Keratinocyte (primary cell): Measurements from ENCODE around the gene SLCO3A1. TPM values are rescaled to one million over a fixed set of nuclear protein-coding genes. Genes with fewer than 3 reads are reported as not detected.

Experiments used
- DNase-seq: peaks from one replicate; pipeline ENCODE4 v3.0.0-alpha.2; 2011; ENCODE audit warnings: low read depth, missing footprints, low spot score
- FAIRE-seq: peaks from 2 replicates; lab custom pipeline; 2011; peaks lifted over from hg19 to GRCh38; lab: Jason Lieb, UNC
- H2AFZ ChIP-seq: 2 replicates; pipeline ENCODE4 v1.6.0; 2012; ENCODE audit warnings: low read length, control low read depth, inconsistent platforms; ENCODE audit not compliant: control insufficient read depth
- H3K27ac ChIP-seq: 2 replicates; pipeline ENCODE4 v1.5.1; 2011; ENCODE audit warnings: low read length; ENCODE audit not compliant: control insufficient read depth, insufficient read depth
- H3K27me3 ChIP-seq: 3 replicates; pipeline ENCODE4 v1.6.0; 2011; ENCODE audit warnings: low read length; ENCODE audit not compliant: control insufficient read depth, insufficient read depth; ENCODE audit errors: extremely low read depth
- H3K36me3 ChIP-seq, 2 experiments: 2 replicates in 1 of 2; 3 replicates in 1 of 2; pipeline ENCODE4 v1.5.1; 2011; ENCODE audit warnings: low read length in 2 of 2, mild to moderate bottlenecking in 1 of 2; ENCODE audit not compliant: control insufficient read depth in 2 of 2, insufficient read depth in 2 of 2; ENCODE audit errors: extremely low read depth in 1 of 2
- H3K4me1 ChIP-seq: 3 replicates; pipeline ENCODE4 v1.5.1; 2011; ENCODE audit warnings: low read length; ENCODE audit not compliant: control insufficient read depth, insufficient read depth; ENCODE audit errors: extremely low read depth
- H3K4me2 ChIP-seq: 3 replicates; pipeline ENCODE4 v1.6.0; 2011; ENCODE audit warnings: low read depth, low read length; ENCODE audit not compliant: control insufficient read depth, insufficient read depth; ENCODE audit errors: extremely low read depth
- H3K4me3 ChIP-seq, 3 experiments: fragments of 200-600 bp in 1 of 3; sonication (generic) in 1 of 3; 2 replicates in 2 of 3; 3 replicates in 1 of 3; pipeline ENCODE4 v1.5.1; 2011 to 2016; ENCODE audit warnings: low read length in 3 of 3, mild to moderate bottlenecking in 3 of 3, control low read depth in 2 of 3, inconsistent platforms in 1 of 3, low read depth in 1 of 3, mixed read lengths in 1 of 3, mixed run types in 1 of 3, moderate library complexity in 1 of 3; ENCODE audit not compliant: control insufficient read depth in 2 of 3, insufficient read depth in 2 of 3; ENCODE audit errors: extremely low read depth in 1 of 3
- H3K79me2 ChIP-seq: 2 replicates; pipeline ENCODE4 v1.6.0; 2012; ENCODE audit warnings: low read length; ENCODE audit not compliant: control insufficient read depth, insufficient read depth
- H3K9ac ChIP-seq: 3 replicates; pipeline ENCODE4 v1.6.0; 2011; ENCODE audit warnings: low read length; ENCODE audit not compliant: control insufficient read depth, insufficient read depth; ENCODE audit errors: extremely low read depth
- H3K9me1 ChIP-seq: 3 replicates; pipeline ENCODE4 v1.6.0; 2011; ENCODE audit warnings: low read length; ENCODE audit not compliant: control insufficient read depth, insufficient read depth; ENCODE audit errors: extremely low read depth
- H3K9me3 ChIP-seq: 2 replicates; pipeline ENCODE4 v1.5.1; 2012; ENCODE audit warnings: low read depth, low read length; ENCODE audit not compliant: control insufficient read depth
- H4K20me1 ChIP-seq: 3 replicates; pipeline ENCODE4 v1.6.0; 2011; ENCODE audit warnings: low read length; ENCODE audit not compliant: control insufficient read depth, insufficient read depth; ENCODE audit errors: extremely low read depth
- EZH2 ChIP-seq: IDR thresholded peaks from one replicate; pipeline ENCODE4 v1.6.1; 2012; ENCODE audit warnings: inconsistent platforms, mild to moderate bottlenecking, low read length, moderate library complexity
- dilution Hi-C: fragments of 300-500 bp; cut with MboI; formaldehyde crosslinking; loops from one replicate; pipeline ENCODE4 v1.7.0; 2020; ENCODE audit warnings: low sequenced_read_pairs; ENCODE audit not compliant: extremely low pct_ligation_motif_present
- polyA plus RNA-seq, 5 experiments: library from polyadenylated mRNA; depleted of rRNA in 3 of 5; stranded (reverse) in 3 of 5; stranded (forward) in 1 of 5; unstranded in 1 of 5; fragments of >200 nt; gene quantifications; 1 replicate in 1 of 5; 2 replicates in 3 of 5; 3 replicates in 1 of 5; pipeline versions ENCODE4 v1.2.1 to v1.2.3, GENCODE V29; 2011 to 2012; ENCODE audit warnings: missing spikeins in 2 of 5, low read depth in 1 of 5, low replicate concordance in 1 of 5
- TF ChIP-seq, protein P1 (sequence below), 3 experiments: IDR thresholded peaks in 1 of 3; conservative IDR thresholded peaks in 1 of 3; optimal IDR thresholded peaks in 1 of 3; 2 replicates in 2 of 3; 3 replicates in 1 of 3; pipeline versions ENCODE3 to v1.5.1; 2011; ENCODE audit warnings: low read length in 3 of 3, mild to moderate bottlenecking in 3 of 3, moderate library complexity in 2 of 3, control low read depth in 1 of 3, inconsistent platforms in 1 of 3; ENCODE audit not compliant: insufficient read depth in 2 of 3; ENCODE audit errors: extremely low read depth in 1 of 3

Gene SLCO3A1
- polyA plus RNA-seq, 1 donor (not counting 4 experiments of a cell fraction or from before 2014, with no cell fraction given), result 21.3 TPM

DNA sequence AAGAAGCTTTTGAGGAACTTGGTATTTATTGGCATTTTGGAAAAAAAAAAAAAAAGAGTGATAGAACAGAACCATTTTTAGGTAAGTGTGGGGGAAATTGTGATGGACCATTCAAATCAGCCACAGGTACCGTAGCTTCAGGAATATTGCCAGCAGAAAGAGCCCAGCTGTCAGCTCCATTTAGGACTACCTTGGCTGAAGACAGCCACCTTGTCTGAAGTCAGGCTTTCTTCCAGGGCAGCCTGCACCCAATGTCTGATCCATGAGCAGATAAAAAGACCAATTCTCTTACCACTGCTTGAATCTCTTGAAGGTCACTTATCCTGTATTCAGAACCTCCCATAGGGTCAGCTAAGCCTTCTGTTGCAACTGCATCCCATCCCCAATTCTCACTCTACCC, 37.6 kb downstream of the SLCO3A1 start:
- H3K36me3 ChIP-seq, result no peaks in the 10 kb centered on the region
- H3K4me3 ChIP-seq, result peak overlapping the region in 2 of 3 experiments; percentile 8 to 26
- no peaks in the 10 kb centered on the region for H3K9me3 ChIP-seq
- H3K9ac ChIP-seq, result peak overlapping the region; percentile 29
- no peaks in the 10 kb centered on the region for H3K9me1 ChIP-seq
- peaks cover 45% of the 10 kb centered on the region for H3K4me1 ChIP-seq
- no peak for DNase-seq
- peaks cover 47% of the 10 kb centered on the region for H3K79me2 ChIP-seq
- dilution Hi-C loops, result no loop called here
- H3K27ac ChIP-seq, result peak overlapping the region; percentile 79
- peak overlapping the region; percentile 65 for H3K4me2 ChIP-seq
- H2AFZ ChIP-seq, result no peak overlapping the region
- no peak for TF ChIP-seq EZH2
- FAIRE-seq, result peak; percentile 67
- no peaks in the 10 kb centered on the region for H3K27me3 ChIP-seq
- no peaks in the 10 kb centered on the region for H4K20me1 ChIP-seq

DNA sequence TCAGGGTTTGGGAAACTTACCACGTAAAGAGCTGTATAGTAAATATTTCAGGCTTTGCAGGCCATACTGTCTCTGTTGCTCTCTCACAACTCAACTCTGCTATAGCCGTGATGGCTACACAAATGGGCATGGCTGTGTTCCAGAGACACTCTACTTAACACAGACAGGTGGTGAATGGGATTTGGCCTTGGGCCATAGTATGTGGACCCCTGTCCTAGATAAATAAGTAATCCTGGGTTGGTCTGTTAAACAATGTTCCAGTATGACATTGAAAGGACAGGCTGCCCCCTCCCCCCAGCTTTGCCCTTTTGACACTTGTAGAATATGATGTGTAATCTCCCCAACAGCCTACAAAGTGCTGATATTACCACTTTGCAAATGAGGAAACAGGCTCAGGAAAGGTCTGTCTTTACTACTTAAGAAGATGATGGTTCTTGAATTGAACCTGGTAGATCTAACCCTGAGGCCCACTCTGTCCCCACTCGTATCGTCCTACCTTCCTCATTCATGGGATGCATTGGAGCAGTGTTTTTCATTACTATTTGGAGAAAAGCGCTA, 38.4 kb downstream of the SLCO3A1 start:
- H3K79me2 ChIP-seq, result peaks cover 43% of the 10 kb centered on the region
- H3K9ac ChIP-seq, result no peak overlapping the region
- no peaks in the 10 kb centered on the region for H3K27me3 ChIP-seq
- H2AFZ ChIP-seq, result no peak overlapping the region
- H3K4me1 ChIP-seq, result peaks cover 52% of the 10 kb centered on the region
- DNase-seq (no peak), FAIRE-seq (no peak)
- H3K9me3 ChIP-seq, result no peaks in the 10 kb centered on the region
- dilution Hi-C loops, result no loop called here
- H3K36me3 ChIP-seq, result no peaks in the 10 kb centered on the region
- H4K20me1 ChIP-seq, result no peaks in the 10 kb centered on the region
- no peak overlapping the region for H3K27ac ChIP-seq
- H3K9me1 ChIP-seq, result no peaks in the 10 kb centered on the region
- TF ChIP-seq, protein P1, sequence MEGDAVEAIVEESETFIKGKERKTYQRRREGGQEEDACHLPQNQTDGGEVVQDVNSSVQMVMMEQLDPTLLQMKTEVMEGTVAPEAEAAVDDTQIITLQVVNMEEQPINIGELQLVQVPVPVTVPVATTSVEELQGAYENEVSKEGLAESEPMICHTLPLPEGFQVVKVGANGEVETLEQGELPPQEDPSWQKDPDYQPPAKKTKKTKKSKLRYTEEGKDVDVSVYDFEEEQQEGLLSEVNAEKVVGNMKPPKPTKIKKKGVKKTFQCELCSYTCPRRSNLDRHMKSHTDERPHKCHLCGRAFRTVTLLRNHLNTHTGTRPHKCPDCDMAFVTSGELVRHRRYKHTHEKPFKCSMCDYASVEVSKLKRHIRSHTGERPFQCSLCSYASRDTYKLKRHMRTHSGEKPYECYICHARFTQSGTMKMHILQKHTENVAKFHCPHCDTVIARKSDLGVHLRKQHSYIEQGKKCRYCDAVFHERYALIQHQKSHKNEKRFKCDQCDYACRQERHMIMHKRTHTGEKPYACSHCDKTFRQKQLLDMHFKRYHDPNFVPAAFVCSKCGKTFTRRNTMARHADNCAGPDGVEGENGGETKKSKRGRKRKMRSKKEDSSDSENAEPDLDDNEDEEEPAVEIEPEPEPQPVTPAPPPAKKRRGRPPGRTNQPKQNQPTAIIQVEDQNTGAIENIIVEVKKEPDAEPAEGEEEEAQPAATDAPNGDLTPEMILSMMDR (optimal IDR thresholded peaks at IDR 0.05 in 1 of 3, IDR thresholded peaks at IDR 0.05 in 1 of 3, conservative IDR thresholded peaks at IDR 0.05 in 1 of 3; ENCODE audit: extremely low read depth in 1 of 3, insufficient read depth in 2 of 3, low read length in 3 of 3), result no peak
- no peak for TF ChIP-seq EZH2
- H3K4me3 ChIP-seq, result no peak overlapping the region
- no peak overlapping the region for H3K4me2 ChIP-seq

DNA sequence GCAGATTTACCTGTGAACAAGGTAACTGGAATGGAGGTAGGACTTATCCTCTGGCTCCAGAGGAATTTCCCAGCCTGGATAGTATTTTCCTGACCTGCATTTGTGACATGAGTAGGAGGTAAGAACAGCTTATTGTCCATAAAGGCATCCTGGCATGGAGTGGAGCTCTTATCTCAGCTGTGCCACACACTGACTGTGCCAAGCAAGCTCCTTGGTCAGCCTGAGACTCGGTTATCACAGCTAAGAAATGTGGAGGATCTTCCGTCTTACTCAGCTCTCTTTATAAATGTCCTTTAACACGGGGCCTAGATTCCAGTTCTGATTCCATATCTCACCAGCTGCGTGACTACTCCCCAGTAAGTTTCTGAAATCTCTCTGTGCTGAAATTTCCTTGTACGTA, 38.9 kb downstream of the SLCO3A1 start:
- H3K79me2 ChIP-seq, result peaks cover 41% of the 10 kb centered on the region
- peaks cover 58% of the 10 kb centered on the region for H3K4me1 ChIP-seq
- no peaks in the 10 kb centered on the region for H3K9me3 ChIP-seq
- no peaks in the 10 kb centered on the region for H3K9me1 ChIP-seq
- no peak overlapping the region for H3K4me2 ChIP-seq
- no peaks in the 10 kb centered on the region for H3K27me3 ChIP-seq
- DNase-seq (no peak), FAIRE-seq (peak; percentile 36)
- no peak for TF ChIP-seq EZH2
- TF ChIP-seq, protein P1 (optimal IDR thresholded peaks at IDR 0.05 in 1 of 3, IDR thresholded peaks at IDR 0.05 in 1 of 3, conservative IDR thresholded peaks at IDR 0.05 in 1 of 3; ENCODE audit: extremely low read depth in 1 of 3, insufficient read depth in 2 of 3, low read length in 3 of 3), result no peak
- no peak overlapping the region for H2AFZ ChIP-seq
- H3K36me3 ChIP-seq, result no peaks in the 10 kb centered on the region
- dilution Hi-C loops, result no loop called here
- H3K4me3 ChIP-seq, result no peak overlapping the region
- H3K27ac ChIP-seq, result no peak overlapping the region
- no peaks in the 10 kb centered on the region for H4K20me1 ChIP-seq
- H3K9ac ChIP-seq, result no peak overlapping the region
